ENCODE results near the gene MCL1.
"Not testable (repeated sequence)": the region's sequence is repeated elsewhere in the genome, so short reads cannot be mapped to it uniquely, and the experiment has no call there.

The MCL1 gene

GRCh38 chr1:150579110-150579944 lies at the start of gene MCL1:
MCL1 (minus strand) TSS chr1:150579610; CDS start chr1:150579530, 80 bp downstream.
- DNase-seq = peak; percentile 95

GRCh38 chr1:150628766-150629114 lies 49.3 kb upstream of the MCL1 start:
- DNase-seq = no peak

- no peak for DNase-seq
Measured at GRCh38 chr1:150627826-150628410, 48.5 kb upstream of the MCL1 start.

GRCh38 chr1:150626150-150626549 lies 46.7 kb upstream of the MCL1 start:
- DNase-seq = no peak

- not testable (repeated sequence) for DNase-seq
Measured at GRCh38 chr1:150624546-150624945, 45.1 kb upstream of the MCL1 start.

GRCh38 chr1:150624134-150624533 lies 44.7 kb upstream of the MCL1 start:
- not testable (repeated sequence) for DNase-seq

- DNase-seq = no peak
Measured at GRCh38 chr1:150622303-150622975, 43.0 kb upstream of the MCL1 start.

- no peak for DNase-seq
Measured at GRCh38 chr1:150621497-150622302, 42.3 kb upstream of the MCL1 start.

- DNase-seq = no peak
Measured at GRCh38 chr1:150620919-150621318, 41.5 kb upstream of the MCL1 start.

- DNase-seq = no peak
Measured at GRCh38 chr1:150619576-150620509, 40.4 kb upstream of the MCL1 start.

- DNase-seq = no peak
Measured at GRCh38 chr1:150615346-150616201, 36.2 kb upstream of the MCL1 start.

- no peak for DNase-seq
Measured at GRCh38 chr1:150613061-150613920, 33.9 kb upstream of the MCL1 start.

- DNase-seq = no peak
Measured at GRCh38 chr1:150612014-150612345, 32.6 kb upstream of the MCL1 start.

- no peak for DNase-seq
Measured at GRCh38 chr1:150610576-150610975, 31.2 kb upstream of the MCL1 start.

GRCh38 chr1:150609732-150610131 lies 30.3 kb upstream of the MCL1 start:
- DNase-seq = no peak

- DNase-seq = no peak
Measured at GRCh38 chr1:150606463-150607142, 27.2 kb upstream of the MCL1 start.

GRCh38 chr1:150605451-150605731 lies 26.0 kb upstream of the MCL1 start:
- not testable (repeated sequence) for DNase-seq

GRCh38 chr1:150604226-150604588 lies 24.8 kb upstream of the MCL1 start:
- DNase-seq = no peak

GRCh38 chr1:150603711-150604110 lies 24.3 kb upstream of the MCL1 start:
- DNase-seq = no peak

- DNase-seq = not testable (repeated sequence)
Measured at GRCh38 chr1:150602372-150602771, 23.0 kb upstream of the MCL1 start.

Measured in NCI-H1105 (cell line).